ENCODE measurements around the gene TEC.

TEC gene

DNA sequence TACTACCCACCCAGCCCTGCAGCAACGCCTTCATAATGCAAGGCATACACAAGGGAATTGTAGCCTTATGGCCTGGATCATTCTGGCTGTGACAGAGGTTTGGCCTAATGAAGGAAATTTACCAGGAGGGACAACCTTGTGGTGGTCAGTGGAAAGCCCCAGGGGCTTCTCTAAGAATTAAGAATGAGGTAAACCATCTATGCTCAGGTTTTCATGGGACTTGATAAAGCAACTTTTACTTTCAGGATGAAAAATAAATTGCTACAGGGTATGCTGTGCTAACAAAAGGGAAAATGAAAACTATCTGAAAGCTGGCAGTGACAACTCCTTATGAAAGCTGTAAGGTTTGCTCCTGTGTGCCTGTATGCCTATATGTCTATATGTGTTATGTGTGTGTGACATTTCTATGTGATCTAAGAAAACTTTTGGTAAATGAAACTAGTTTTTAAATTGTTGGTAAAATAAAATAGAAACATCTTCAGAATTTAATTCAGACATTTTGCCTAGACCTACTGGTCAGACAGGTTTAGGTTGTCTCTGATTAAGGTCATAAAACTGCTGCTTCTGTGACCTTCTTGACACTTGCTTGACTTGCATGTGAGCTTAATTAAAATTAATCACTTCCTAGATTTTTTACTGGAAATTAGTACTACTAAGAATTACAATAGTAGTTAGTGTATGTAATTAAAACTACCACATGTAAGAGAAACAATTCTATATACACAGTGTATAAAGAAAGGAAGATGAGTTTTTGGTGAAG, 115.7 kb downstream of the TEC start:
- DNase-seq, result no peak

DNA sequence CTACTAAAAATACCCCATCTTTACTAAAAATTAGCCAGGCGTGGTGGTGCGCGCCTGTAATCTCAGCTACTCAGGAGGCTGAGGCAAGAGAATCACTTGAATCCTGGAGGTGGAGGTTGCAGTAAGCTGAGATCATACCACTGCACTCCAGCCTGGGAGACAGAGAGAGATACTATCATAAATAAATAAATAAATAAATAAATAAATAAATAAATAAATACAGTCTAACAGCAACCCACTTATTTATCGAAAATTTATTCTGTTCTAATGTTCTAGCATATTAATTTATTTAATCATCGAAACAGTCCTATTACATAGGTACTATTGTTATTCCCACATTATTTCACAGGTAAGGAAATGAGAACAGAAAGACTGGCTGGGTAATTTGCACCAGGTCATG, 117.4 kb downstream of the TEC start:
- DNase-seq, result no peak

DNA sequence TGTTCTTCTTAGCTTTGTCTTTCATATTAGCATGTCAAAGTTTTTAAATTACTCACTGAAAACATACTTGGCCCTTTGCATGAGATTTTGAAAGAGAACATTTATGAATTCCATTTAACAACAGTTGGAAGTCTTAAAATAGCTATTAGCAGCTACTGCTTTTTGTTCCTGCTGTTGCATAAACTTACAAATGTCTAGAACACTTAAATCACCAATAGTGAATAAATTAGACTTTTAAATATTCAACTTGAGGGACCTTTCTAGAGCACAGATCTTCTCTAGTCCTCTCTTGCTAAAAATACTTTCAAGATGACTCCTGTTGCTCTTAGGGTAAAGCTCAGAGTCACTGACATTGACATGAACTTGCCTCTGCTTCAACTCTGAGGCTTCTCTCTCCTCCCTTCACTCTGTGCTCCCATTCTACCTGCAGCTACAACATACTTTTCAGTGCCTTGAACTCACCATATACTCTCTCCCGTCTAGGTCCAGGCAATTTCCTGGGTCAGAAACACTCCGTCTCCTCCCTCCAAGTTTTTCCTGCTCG, 119.7 kb downstream of the TEC start:
- DNase-seq, result no peak

GRCh38 chr4:48147621-48148020, 122.0 kb downstream of the TEC start:
- DNase-seq, result no peak

GRCh38 chr4:48141048-48141447, 128.6 kb downstream of the TEC start:
- no peak for DNase-seq

- DNase-seq, result peak; percentile 74
Measured at GRCh38 chr4:48139691-48140090, 129.9 kb downstream of the TEC start.

- DNase-seq, result peak; percentile 49
Measured at GRCh38 chr4:48138936-48139335, 130.7 kb downstream of the TEC start.

DNA sequence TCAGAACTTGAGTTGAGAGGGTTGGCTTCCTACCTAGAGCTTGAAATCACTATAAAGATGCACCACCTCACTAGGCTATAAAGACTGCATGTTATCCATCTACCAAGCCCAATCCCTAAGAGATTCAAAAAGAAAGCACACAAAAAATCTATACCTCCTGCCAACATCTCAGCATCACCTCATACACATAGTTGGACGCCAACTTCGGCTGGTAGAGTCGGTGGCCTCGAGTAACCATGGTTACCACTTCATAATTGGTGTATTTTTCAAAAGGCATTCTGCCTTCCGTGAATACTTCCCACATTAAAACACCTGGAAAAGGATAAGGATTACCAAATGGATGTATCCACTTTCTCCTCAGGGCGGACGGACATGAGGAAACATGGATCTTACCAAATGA, 131.1 kb downstream of the TEC start:
- no peak for DNase-seq

DNA sequence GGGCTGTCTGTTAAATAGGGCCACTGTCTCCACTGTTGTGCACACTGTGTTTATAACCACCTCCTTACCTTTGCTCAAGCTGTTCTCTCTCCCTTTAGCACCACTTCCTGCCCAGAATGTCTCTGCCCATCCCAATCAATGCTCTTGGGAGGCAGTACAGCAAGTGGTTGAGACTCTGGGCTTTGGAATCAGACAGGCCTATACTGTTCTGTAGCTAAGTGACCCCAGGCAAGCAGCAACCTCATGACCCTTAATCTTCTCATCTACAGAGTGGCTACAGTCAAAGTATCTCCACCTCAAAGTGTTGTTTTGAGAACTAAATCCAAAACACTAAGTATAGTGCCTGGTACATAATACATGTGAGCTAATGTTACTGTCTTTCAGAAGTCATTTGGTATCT, 131.8 kb downstream of the TEC start:
- DNase-seq, result peak; percentile 45

GRCh38 chr4:48134081-48134480, 135.6 kb downstream of the TEC start, which contains the start of gene TXK:
Gene TXK, minus strand, starts transcription at chr4:48134250. Its CDS starts 80 bp downstream, at chr4:48134170.
- peak; percentile 63 for DNase-seq

DNA sequence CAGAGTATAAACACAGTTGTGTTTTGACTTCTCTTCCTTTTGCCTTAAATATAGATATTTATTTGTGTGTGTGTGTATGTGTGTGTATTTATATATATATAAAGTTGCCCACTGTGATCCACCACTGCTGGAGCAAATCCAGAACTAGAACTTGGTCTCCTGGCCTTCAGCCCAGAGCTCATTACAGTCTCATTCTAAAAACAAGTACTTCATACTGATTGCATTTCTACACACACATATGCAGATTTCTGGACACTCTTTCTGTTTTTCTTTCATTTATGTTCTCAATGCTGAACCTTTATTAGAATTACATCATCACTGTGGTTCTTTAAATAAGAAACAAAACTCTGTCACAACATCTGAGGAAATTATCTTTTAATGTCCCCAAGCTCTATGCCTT, 136.0 kb downstream of the TEC start:
- DNase-seq, result no peak

DNA sequence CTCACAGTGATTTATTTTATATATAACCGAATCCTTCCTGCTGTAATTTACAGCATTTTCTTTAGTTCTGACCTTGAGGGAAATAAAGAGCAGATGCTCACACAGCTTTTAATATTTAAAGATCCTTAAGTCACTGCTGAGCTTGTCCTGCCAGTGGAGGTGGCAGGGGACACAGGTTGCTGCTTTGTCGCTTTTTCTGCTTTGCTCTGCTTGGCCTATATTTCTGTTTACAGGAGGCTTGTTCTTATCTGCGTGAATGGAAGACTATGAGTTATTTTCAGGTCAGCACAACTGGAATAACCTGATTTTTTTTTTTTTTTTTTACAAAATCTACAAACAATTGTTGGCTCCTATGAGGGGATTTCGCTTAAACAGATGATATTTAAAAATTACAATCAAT, 137.9 kb downstream of the TEC start:
- peak; percentile 33 for DNase-seq

DNA sequence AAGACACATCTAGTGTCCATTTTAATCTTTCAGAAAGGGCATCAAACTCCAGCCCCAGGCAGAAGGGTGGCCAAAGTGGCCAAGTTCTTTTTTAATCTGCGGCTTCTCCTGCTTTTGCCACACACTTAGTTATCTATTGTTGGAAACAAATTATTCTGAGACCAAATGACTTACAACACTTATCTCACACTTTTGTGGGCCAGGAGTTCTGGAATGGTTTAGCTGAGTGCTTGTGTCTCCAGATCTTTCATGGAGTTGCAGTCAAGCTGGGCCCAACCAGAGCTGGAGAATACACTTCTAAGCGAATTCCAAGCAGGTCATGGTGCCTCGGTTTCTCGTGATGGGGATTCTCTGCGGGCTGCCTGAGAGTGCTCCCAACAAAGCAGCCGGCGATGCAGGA, 139.5 kb downstream of the TEC start:
- DNase-seq, result no peak

GRCh38 chr4:48129307-48130014, 140.2 kb downstream of the TEC start:
- DNase-seq, result peak; percentile 45

- DNase-seq, result peak; percentile 82
Measured at GRCh38 chr4:48127682-48128404, 141.8 kb downstream of the TEC start.

- no peak for DNase-seq
Measured at GRCh38 chr4:48127231-48127630, 142.4 kb downstream of the TEC start.

GRCh38 chr4:48126621-48127020, 143.0 kb downstream of the TEC start:
- no peak for DNase-seq

- DNase-seq, result no peak
Measured at GRCh38 chr4:48124870-48125269, 144.8 kb downstream of the TEC start.

- DNase-seq, result no peak
Measured at GRCh38 chr4:48122756-48123155, 146.9 kb downstream of the TEC start.

DNA sequence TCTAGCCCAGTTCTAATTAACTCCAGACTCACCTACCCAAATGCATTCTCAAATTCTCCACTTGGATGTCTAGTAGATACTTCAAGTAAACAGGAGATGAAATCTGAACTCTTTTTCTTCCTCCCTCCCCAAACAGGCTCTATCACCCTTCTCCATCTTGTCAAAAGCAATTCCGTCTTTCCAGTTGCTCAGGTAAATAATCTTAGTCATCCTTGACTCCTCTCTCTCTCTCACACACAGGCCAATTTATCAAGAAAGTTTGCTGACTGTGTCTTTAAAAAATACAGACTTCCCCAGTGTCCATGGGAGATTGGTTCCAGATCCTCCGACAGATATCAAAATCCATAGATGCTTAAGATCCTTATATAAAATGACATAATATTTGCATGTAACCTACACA, 148.5 kb downstream of the TEC start:
- DNase-seq, result no peak

GRCh38 chr4:48120132-48120531, 149.5 kb downstream of the TEC start:
- no peak for DNase-seq

GRCh38 chr4:48119646-48120045, 150.0 kb downstream of the TEC start:
- no peak for DNase-seq

DNA sequence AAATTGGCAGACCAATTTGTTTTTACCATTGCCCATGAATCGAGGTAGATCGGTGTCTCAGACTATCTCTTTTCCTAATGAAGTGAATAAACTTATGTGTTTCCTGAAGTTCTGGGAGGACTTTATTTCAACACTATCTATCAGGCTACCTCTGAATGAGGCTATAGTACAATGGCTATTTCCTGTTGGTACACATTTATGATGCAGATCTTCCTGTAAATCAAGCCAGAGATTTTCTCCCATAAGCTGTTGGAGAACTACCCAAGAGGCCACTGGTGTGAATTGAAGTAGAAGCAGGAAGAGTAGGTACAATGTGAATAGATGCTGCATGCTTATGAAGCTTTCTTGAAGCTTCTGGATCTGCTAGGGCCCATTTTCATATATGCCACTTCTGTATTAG, 151.6 kb downstream of the TEC start:
- no peak for DNase-seq

DNA sequence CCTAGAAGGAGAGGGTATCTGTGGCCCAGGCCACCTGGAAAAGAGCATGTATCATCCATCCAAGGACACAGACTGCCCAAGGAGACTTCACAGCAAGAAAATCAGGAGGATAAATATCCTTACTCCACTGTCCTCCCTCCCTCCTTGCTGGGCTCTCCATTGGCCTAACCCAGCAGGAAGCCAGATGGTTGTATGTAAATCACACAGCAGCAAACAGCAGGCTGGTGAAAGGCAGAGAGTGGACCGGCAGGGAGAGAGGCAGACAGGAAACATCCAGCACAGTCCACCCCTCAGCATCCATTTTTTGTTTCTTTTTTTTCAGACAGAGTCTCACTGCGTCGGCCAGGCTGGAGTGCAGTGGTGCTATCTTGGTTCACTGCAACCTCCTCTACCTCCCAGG, 153.1 kb downstream of the TEC start:
- DNase-seq, result no peak
